K562 (cell line): Measurements from ENCODE around the gene B9D2. TPM values are rescaled to one million over a fixed set of nuclear protein-coding genes. Genes with fewer than 3 reads are reported as not detected.

Source experiments
- ADNP ChIP-seq: fragments of 200-800 bp; sonication (Bioruptor generic); IDR thresholded peaks from 2 replicates; pipeline ENCODE4 v1.6.1; 2016; ENCODE audit warnings: missing genetic modification characterization, missing compliant biosample characterization
- ESRRB ChIP-seq: fragments of 250-450 bp; sonication (Bioruptor Pico); IDR thresholded peaks from 2 replicates; pipeline ENCODE4 v1.5.0; 2020; ENCODE audit warnings: mild to moderate bottlenecking, moderate library complexity, borderline replicate concordance
- JUND ChIP-seq, 2 experiments: IDR thresholded peaks; 2 replicates in 1 of 2; 3 replicates in 1 of 2; pipeline ENCODE4 v1.6.1; 2011; ENCODE audit warnings: borderline replicate concordance in 2 of 2, low read depth in 2 of 2, low read length in 2 of 2, improper control_type of control experiment in 1 of 2, missing biosample characterization in 1 of 2, missing genetic modification characterization in 1 of 2, missing genetic modification reagents in 1 of 2
- MTF1 ChIP-seq: fragments of 250-450 bp; sonication (Bioruptor Pico); IDR thresholded peaks from 2 replicates; pipeline ENCODE4 v1.9.0; 2021; ENCODE audit warnings: moderate library complexity, mild to moderate bottlenecking, inconsistent platforms, borderline replicate concordance
- STAT6 ChIP-seq: sonication (generic); formaldehyde crosslinking; IDR thresholded peaks from 2 replicates; pipeline ENCODE4 v1.8.1; 2023; ENCODE audit warnings: mild to moderate bottlenecking, missing genetic modification reagents
- USF2 ChIP-seq: sonication (generic); formaldehyde crosslinking; IDR thresholded peaks from 2 replicates; pipeline ENCODE4 v1.5.0; 2020; ENCODE audit warnings: missing genetic modification reagents
- ZFX ChIP-seq: sonication (generic); formaldehyde crosslinking; IDR thresholded peaks from 2 replicates; pipeline ENCODE4 v1.8.0; 2022; ENCODE audit warnings: mild to moderate bottlenecking, missing genetic modification reagents, moderate library complexity
- ZNF79 ChIP-seq: fragments of 250-450 bp; sonication (Bioruptor Pico); IDR thresholded peaks from 2 replicates; pipeline ENCODE4 v1.4.0; 2020; ENCODE audit warnings: low read depth, mild to moderate bottlenecking, moderate library complexity
- polyA plus RNA-seq, 8 experiments: library from polyadenylated mRNA; depleted of rRNA in 4 of 8; stranded (reverse) in 5 of 8; unstranded in 3 of 8; fragments of >200 nt; fragmentation: Nextera tagmentation in 2 of 8; fragmentation: Illumina TruSeq in 1 of 8; extraction: Ambion mirVana in 2 of 8; extraction: Trizol in 1 of 8; gene quantifications; 2 replicates each; pipeline versions ENCODE4 v1.2.1 to v1.2.3, GENCODE V29; 2011 to 2014; ENCODE audit warnings: inconsistent platforms in 1 of 8, missing spikeins in 1 of 8
- total RNA-seq, 7 experiments: library from RNA; depleted of rRNA in 6 of 7; stranded (reverse); fragments of >200 nt in 6 of 7; fragmentation: Illumina TruSeq in 2 of 7; extraction: Trizol in 2 of 7; gene quantifications; 2 replicates each; pipeline versions ENCODE4 v1.2.1 to v1.2.3, GENCODE V29; 2011 to 2021; ENCODE audit warnings: low replicate concordance in 1 of 7
- TF ChIP-seq, protein P1 (sequence below): fragments of 450-650 bp; IDR thresholded peaks from 2 replicates; pipeline ENCODE4 v1.6.1; 2016; ENCODE audit warnings: mild to moderate bottlenecking, moderate library complexity

The B9D2 gene
- total and polyA plus RNA-seq, 9 of the 15 experiments (the other 6 are each of a cell fraction or from before 2014, with no cell fraction given) = 0.83 to 6.9 (median 2.8) TPM

GRCh38 chr19:41353466-41354342 lies 10.2 kb downstream of the B9D2 start, which contains the start of gene TGFB1 (continued):
- TF ChIP-seq, protein P1, sequence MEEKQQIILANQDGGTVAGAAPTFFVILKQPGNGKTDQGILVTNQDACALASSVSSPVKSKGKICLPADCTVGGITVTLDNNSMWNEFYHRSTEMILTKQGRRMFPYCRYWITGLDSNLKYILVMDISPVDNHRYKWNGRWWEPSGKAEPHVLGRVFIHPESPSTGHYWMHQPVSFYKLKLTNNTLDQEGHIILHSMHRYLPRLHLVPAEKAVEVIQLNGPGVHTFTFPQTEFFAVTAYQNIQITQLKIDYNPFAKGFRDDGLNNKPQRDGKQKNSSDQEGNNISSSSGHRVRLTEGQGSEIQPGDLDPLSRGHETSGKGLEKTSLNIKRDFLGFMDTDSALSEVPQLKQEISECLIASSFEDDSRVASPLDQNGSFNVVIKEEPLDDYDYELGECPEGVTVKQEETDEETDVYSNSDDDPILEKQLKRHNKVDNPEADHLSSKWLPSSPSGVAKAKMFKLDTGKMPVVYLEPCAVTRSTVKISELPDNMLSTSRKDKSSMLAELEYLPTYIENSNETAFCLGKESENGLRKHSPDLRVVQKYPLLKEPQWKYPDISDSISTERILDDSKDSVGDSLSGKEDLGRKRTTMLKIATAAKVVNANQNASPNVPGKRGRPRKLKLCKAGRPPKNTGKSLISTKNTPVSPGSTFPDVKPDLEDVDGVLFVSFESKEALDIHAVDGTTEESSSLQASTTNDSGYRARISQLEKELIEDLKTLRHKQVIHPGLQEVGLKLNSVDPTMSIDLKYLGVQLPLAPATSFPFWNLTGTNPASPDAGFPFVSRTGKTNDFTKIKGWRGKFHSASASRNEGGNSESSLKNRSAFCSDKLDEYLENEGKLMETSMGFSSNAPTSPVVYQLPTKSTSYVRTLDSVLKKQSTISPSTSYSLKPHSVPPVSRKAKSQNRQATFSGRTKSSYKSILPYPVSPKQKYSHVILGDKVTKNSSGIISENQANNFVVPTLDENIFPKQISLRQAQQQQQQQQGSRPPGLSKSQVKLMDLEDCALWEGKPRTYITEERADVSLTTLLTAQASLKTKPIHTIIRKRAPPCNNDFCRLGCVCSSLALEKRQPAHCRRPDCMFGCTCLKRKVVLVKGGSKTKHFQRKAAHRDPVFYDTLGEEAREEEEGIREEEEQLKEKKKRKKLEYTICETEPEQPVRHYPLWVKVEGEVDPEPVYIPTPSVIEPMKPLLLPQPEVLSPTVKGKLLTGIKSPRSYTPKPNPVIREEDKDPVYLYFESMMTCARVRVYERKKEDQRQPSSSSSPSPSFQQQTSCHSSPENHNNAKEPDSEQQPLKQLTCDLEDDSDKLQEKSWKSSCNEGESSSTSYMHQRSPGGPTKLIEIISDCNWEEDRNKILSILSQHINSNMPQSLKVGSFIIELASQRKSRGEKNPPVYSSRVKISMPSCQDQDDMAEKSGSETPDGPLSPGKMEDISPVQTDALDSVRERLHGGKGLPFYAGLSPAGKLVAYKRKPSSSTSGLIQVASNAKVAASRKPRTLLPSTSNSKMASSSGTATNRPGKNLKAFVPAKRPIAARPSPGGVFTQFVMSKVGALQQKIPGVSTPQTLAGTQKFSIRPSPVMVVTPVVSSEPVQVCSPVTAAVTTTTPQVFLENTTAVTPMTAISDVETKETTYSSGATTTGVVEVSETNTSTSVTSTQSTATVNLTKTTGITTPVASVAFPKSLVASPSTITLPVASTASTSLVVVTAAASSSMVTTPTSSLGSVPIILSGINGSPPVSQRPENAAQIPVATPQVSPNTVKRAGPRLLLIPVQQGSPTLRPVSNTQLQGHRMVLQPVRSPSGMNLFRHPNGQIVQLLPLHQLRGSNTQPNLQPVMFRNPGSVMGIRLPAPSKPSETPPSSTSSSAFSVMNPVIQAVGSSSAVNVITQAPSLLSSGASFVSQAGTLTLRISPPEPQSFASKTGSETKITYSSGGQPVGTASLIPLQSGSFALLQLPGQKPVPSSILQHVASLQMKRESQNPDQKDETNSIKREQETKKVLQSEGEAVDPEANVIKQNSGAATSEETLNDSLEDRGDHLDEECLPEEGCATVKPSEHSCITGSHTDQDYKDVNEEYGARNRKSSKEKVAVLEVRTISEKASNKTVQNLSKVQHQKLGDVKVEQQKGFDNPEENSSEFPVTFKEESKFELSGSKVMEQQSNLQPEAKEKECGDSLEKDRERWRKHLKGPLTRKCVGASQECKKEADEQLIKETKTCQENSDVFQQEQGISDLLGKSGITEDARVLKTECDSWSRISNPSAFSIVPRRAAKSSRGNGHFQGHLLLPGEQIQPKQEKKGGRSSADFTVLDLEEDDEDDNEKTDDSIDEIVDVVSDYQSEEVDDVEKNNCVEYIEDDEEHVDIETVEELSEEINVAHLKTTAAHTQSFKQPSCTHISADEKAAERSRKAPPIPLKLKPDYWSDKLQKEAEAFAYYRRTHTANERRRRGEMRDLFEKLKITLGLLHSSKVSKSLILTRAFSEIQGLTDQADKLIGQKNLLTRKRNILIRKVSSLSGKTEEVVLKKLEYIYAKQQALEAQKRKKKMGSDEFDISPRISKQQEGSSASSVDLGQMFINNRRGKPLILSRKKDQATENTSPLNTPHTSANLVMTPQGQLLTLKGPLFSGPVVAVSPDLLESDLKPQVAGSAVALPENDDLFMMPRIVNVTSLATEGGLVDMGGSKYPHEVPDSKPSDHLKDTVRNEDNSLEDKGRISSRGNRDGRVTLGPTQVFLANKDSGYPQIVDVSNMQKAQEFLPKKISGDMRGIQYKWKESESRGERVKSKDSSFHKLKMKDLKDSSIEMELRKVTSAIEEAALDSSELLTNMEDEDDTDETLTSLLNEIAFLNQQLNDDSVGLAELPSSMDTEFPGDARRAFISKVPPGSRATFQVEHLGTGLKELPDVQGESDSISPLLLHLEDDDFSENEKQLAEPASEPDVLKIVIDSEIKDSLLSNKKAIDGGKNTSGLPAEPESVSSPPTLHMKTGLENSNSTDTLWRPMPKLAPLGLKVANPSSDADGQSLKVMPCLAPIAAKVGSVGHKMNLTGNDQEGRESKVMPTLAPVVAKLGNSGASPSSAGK = no peak
- TF ChIP-seq STAT6 (CRISPR knock-in tag) (no peak), USF2 (no peak), ADNP (no peak), JUND (IDR thresholded peaks at IDR 0.05; ENCODE audit: borderline replicate concordance, low read depth, low read length) (peak; percentile 42), JUND (tag; IDR thresholded peaks at IDR 0.05; ENCODE audit: borderline replicate concordance, low read depth, low read length) (no peak; the same call in 2 of the 3 replicates), ZFX (CRISPR knock-in tag) (no peak; the same call in 1 of the 2 replicates), ZNF79 (no peak), ESRRB (CRISPR knock-in tag) (no peak), MTF1 (CRISPR knock-in tag) (no peak)
